GM19239 (cell line): ENCODE data around the gene UNC119.

ENCODE experiments used
- DNase-seq: peaks from one replicate; pipeline ENCODE4 v3.0.0; 2011; ENCODE audit warnings: low spot score; ENCODE audit not compliant: insufficient read length
- FAIRE-seq: peaks from 2 replicates; lab custom pipeline; 2011; peaks lifted over from hg19 to GRCh38; lab: Jason Lieb, UNC

Gene UNC119

GRCh38 chr17:28503420-28503819 is 49.0 kb downstream of the UNC119 start:
- DNase-seq (no peak), FAIRE-seq (no peak)

GRCh38 chr17:28501421-28502284 is 50.8 kb downstream of the UNC119 start:
- no peak for DNase-seq
- peak; percentile 21 for FAIRE-seq

GRCh38 chr17:28500712-28501379 is 51.6 kb downstream of the UNC119 start:
- peak; percentile 71 for FAIRE-seq
- DNase-seq, result peak; percentile 51

GRCh38 chr17:28499684-28500357 is 52.6 kb downstream of the UNC119 start:
- DNase-seq (no peak), FAIRE-seq (no peak)

- no peak for DNase-seq
Observed at GRCh38 chr17:28499364-28499664, 53.1 kb downstream of the UNC119 start.

GRCh38 chr17:28498652-28499363 is 53.6 kb downstream of the UNC119 start:
- DNase-seq (no peak), FAIRE-seq (no peak)

More at GRCh38 chr17:28499364-28499664, 53.1 kb downstream of the UNC119 start:
- no peak for FAIRE-seq

- DNase-seq, result no peak
- FAIRE-seq, result no peak
Observed at GRCh38 chr17:28497931-28498330, 54.5 kb downstream of the UNC119 start.
